Measurements from ENCODE around the gene POPDC2.
"Not testable (repeated sequence)": the region's sequence is repeated elsewhere in the genome, so short reads cannot be mapped to it uniquely, and the experiment has no call there.

Gene POPDC2

DNA sequence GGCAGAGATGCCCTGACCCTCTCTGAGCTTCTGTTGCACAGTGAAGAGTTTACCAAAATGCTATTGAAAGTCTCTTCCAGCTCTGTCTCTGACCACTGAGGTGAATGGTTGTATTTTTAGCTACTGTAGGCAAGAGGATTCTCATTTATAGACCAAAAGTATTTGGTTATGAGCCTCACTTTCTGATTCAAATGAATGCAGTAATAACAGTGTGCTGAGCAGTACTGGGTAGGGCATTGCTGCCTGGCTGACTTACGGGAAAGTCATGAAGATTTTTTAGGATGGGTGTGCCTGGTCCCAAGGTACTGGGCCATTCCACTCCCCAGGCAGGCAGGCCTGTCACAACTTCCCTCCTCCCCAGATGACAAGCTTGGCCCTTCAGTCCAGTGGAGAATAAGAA, 47.2 kb downstream of the POPDC2 start:
- no peak for DNase-seq (ENCODE audit: low spot score)

DNA sequence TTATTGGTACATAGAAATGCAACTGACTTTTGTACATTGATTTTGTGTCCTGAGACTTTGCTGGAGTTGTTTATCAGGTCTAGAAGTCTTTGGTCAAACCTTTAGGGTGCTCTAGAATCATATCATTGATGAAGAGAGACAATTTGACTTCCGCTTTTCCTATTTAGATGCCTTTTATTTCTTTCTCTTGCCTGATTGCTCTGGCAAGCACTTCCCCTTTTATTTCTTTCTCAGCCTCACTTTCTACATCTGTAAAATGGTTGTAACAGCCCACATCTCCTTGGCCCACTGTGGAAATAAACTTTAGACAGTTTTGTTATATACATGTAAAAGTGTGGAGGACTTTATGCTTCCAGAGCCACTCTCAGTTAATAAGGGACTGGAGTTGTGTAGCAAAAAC, 48.7 kb downstream of the POPDC2 start:
- no peak for DNase-seq (ENCODE audit: low spot score)

DNA sequence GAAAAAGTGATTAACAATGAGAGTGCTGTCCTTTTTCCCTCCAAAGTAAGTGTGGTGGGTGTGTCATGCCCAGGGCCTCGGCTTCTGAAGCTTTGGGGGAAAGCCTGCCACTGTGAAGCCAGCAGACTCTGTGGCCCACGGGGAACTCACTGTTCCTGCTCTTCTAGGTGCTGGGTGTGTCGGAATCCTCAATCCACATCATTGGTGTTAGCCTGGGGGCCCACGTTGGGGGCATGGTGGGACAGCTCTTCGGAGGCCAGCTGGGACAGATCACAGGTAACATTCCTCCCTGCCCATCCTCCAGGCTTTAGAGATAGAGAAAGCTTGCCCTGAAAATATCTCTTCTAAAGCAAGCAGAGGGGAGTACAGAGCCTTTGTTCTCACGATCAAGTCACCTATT, 51.1 kb downstream of the POPDC2 start:
- no peak for DNase-seq (ENCODE audit: low spot score)

DNA sequence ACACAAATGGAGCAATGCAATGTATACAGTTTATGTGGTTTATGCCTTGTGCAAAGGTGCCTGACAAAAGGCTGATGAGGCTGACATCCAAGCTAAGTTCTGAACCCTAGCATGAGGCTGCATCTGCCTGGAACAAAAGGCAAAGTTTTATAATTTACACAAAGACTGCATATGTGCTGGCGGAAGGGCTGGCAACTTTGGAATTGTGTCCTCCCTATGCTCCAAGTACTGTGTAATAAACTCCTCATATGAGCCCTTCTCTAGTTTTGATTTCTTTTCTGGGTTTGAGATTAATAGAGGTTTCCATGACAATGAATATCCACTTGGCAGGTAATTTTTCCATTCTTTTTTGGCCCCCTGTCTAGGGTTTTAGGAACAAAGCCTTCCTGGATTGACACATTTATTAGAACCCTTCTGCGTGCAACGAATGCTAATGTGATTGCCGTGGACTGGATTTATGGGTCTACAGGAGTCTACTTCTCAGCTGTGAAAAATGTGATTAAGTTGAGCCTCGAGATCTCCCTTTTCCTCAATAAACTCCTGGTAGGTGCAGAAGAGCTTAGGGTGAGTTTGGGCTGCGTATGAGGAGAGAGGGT, 51.9 kb downstream of the POPDC2 start:
- DNase-seq (ENCODE audit: low spot score), result no peak

DNA sequence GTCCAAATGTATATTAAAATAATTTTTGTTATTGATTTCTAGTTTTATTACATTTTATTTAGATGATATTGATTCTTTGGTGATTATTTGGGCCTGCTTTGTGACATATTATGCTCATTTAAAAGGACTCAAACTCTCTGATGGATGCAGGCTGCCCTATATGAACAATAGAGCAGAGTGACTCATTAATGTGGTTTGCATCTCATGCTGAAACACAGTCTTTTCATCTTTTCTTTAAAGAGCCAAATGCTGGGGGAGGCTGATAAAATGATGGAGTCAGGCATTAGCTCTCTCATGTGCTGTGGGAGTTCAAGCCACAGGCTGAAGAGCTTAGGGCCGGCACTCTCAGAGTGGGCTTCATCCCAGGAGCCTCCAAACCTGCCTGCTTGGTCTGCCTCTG, 55.5 kb downstream of the POPDC2 start:
- peak; percentile 59 for DNase-seq (ENCODE audit: low spot score)

DNA sequence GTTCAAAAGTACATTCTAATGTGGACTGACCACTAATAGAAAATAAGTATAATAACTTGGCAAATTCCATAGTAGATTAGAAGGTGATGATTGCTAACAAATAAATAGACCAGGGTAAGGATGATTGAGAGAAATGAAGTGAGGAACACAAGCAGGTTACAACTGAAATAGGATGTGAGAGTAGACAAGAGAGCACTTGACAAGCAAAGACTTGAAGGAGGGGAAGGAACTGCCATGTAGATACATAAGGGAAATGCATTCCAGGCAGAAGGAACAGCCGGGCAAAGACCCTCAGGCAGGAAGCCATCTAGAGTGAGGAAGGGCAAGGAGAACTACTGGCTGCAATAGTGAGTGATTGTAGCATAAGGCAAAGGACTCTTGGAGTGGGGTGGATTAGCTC, 57.7 kb downstream of the POPDC2 start:
- DNase-seq (ENCODE audit: low spot score), result no peak

DNA sequence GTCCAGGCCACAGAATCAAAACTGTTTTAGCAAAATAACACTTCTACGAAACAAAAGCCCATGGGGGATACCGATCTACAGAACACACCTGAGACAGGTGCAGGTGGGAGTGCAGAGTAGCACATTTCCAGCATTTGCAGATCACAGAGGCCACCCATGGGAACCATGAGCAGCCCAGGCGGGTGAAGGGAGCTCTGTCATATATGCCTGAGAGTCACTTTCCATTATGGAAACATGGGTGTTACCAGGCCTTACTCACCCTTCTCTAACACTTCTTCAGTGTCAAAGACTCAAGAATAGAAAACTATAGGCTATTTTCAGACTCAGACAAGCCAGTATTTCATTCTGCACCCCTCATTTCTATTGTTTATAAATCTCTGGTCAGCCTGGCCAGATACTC, 59.2 kb downstream of the POPDC2 start:
- DNase-seq (ENCODE audit: low spot score), result no peak

DNA sequence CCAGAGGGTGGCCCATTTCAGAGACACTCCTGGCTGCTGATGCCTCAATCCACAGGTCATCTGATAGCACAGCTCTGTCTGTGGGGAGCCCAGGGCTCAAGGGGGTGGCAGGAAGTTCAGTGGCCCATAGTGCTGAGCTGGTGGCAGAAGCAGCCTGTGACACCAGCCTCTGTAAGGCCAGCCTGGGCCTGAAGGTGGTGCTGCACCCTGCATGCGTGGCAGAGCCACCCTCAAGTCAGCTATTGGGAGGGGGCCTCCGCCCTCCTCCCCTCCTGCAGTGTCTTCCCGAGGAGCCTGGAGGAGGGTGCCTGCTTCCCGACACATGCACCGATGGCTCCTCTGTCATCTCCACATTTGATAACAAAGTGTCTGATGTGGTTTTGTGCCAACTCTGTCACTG, 59.7 kb downstream of the POPDC2 start:
- peak; percentile 27 for DNase-seq (ENCODE audit: low spot score)

DNA sequence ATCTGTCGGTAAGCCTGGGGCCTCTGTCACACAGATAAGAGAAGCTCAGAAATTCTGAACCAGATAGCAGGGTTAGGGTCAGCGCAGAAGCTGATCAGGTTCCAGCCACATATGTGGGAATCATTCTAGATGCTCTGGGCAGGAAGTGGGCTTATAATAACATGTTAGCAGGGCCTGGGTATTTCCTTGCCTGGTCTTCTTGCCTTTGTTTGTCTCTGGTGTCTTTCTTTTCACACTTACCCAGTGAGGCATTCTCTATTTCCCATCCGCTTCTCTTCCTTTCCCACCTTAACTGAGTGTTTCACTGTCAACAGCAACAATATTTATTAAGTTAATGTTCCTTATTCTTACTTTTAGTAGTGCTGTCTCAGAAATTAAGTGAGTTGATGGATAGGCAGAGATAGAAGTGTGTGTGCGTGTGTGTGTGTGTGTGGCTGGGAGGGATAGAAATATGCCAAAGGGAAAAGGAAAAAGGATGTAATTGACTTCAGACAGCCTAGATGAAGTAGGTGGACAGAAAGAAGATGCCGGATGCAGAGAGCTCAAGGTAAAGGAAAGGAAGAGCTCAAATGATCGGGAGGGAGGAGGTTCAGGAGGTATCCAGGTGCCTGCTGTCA, 60.7 kb downstream of the POPDC2 start:
- DNase-seq (ENCODE audit: low spot score), result no peak

DNA sequence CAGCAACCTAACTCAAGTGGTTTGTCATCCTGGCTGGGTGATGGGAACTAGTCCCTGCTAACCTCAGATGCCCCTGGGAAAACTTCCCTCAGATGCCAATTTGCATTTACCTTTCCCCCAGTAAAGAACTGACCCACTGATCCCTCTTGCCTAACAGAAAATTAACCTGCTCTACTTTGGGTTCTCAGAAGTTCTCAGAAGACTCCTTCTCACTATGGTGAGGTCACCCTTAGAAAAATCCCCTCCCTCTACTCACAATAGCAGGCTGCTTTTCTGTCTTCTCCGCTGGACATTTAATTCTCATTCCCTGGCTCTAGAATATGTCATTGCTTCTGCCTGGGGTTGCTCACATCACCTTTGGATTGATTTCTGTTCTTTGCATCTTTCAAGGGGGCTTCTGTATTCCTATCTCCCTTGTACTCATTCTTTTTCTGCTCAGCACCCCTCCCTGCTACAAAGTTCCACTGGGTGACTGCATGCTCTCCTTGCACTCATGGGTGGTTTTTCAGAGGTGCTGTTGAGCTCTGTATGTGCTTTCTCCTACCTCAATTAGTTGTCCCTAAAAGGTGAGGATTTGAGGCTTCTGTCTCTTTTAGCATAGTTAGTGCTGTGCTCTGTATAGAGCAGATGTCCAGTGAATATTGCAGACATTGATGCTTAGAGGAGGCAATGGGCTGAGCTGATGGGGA, 61.8 kb downstream of the POPDC2 start:
- DNase-seq (ENCODE audit: low spot score), result no peak

DNA sequence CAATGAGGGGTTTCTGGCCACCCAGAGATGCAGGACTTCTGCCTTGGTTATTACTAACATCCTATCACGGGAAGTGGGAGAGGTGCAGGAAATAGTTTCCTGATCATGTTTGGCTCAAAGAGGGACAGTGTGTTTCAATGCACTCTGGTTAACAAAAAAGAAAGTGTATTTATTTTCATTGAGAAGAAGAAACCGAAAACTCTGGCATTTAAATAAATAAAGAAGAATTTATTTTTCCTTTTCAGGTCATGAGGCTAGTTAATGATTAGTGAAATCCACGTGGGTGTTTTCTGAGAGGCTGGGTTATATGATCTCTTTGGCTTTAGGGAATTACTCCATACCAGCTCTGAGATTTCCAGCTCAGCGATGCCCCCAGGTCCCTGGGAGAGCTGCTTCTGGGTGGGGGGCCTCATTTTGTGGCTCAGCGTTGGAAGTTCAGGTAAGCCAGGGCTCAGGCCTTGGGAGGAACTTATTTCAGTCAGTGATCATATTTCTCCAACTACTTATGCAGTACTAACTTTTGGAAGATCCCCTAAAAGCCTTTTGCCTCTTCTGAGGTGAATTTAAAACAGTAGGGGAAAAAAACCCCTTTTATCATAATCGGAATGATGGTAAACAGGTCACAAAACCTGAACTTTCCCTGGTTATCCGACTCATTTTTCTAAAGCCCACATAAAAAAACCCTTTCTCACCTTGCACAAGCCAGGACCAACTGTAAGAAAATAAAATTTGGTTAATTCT, 62.7 kb downstream of the POPDC2 start, which contains the start of gene PLA1A:
Gene PLA1A (plus strand): TSS at position 338 of the 741 bp plus-strand sequence. CDS start 29 bp downstream, at position 367.
- DNase-seq (ENCODE audit: low spot score), result no peak

DNA sequence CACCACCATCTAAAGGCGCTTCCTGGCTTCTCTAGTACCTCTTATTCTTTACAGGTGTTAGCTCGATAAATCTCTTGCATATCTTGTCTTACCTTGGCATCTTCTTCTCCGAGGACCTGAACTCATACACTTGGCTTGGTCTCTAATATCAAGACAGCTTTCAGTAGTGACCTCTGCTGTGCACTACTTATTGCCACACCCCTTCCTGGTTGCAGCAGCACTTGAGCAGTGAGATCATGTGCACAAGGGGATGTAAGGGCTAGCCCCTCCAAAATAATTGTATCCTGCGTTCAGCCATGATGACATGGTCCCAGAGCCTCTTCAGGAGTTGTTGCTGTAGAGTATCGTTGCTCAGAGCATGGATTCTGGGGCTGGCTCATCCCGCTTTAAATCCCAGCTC, 64.0 kb downstream of the POPDC2 start:
- DNase-seq (ENCODE audit: low spot score), result no peak

DNA sequence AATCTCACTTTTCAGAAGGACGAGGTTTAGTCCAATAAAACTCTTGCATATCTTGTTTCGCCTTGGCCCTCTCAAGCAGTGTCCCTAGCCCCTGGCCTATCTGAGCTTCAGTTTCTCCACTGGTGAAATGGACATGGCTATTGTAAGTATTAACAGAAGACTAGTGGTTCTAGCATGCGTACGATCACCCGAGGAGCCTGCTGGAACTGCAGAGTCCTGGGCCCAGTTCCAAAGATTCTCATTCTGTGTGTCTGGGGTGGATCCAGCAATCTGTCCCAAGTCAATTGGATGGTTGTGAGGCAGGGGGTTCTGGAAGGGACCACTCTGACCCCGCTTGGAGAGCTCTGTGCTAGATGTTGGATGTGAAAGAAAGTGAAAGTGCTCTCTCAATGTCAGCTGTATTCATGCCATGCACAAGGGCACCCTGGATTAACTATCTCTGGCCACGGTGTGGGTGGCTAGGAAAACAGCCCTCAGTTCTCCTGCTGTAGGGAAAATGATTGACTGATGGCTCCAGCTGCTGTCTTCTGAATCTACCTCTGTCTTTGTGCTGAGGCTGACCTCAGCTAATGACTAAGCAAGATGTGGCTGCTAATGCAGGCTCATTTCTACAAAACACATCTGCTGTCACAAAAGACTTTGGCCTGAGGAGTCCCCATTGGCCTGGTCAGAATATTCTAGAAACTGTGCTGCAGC, 64.6 kb downstream of the POPDC2 start:
- no peak for DNase-seq (ENCODE audit: low spot score)

DNA sequence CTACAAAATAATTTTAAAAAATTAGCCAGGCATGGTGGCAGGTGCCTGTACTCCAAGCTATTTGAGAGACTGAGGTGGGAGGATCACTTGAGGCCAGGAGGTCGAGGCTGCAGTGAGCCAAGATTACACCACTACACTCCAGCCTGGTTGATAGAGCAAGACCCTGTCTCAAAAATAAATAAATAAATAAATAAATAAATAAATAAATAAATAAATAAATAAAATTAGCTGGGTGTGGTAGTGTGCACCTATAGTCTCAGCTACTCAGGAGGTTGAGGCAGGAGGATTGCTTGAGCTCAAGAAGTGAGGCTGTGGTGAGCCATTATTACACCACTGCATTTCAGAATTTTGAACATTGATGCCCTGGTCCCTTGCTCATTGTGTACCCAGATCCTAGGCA, 65.5 kb downstream of the POPDC2 start:
- not testable (repeated sequence) for DNase-seq (ENCODE audit: low spot score)

DNA sequence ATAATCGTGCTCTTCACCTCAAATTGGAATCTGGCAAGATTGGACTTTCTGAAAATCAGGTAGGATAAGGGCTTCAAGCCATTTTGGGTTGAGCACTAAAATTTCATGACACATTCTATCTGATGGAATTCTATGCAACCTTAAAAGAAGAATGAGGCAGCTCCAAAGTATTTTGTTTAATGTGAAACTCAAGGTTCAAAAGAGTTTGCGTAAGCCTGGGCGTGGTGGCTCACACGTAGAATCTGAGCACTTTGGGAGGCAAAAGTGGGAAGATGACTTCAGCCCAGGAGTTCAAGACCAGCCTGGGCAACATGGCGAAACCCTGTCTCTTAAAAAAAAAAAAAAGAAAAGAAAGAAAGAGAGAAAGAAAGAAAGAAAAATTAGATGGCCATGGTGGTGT, 66.3 kb downstream of the POPDC2 start:
- no peak for DNase-seq (ENCODE audit: low spot score)

DNA sequence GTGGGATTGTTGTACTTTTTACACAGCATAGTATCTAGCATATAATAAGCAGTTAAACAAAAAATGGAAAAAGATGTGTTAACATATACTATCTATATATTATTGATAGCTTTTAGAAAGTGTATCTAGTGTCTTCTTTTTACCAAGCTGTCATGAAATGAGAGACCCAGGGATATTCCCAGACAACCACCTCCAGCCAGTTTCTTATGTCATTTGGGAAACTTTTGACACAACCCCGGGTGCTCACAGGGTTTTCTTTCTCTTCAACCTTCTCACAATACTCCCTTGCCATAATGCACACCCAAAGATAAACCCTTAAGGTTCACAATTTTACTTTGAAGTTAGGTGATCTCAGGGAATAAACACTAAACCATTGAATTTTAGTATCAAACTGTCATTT, 67.5 kb downstream of the POPDC2 start:
- no peak for DNase-seq (ENCODE audit: low spot score)

Measured in GM03348 (cell line).